Keratinocyte (primary cell): ENCODE data around the gene DLX2.

Experiments
- EZH2 ChIP-seq: IDR thresholded peaks from one replicate; pipeline ENCODE4 v1.6.1; 2012; ENCODE audit warnings: inconsistent platforms, mild to moderate bottlenecking, low read length, moderate library complexity
- TF ChIP-seq, protein P1 (sequence below), 3 experiments: IDR thresholded peaks in 1 of 3; conservative IDR thresholded peaks in 1 of 3; optimal IDR thresholded peaks in 1 of 3; 2 replicates in 2 of 3; 3 replicates in 1 of 3; pipeline versions ENCODE3 to v1.5.1; 2011; ENCODE audit warnings: low read length in 3 of 3, mild to moderate bottlenecking in 3 of 3, moderate library complexity in 2 of 3, control low read depth in 1 of 3, inconsistent platforms in 1 of 3; ENCODE audit not compliant: insufficient read depth in 2 of 3; ENCODE audit errors: extremely low read depth in 1 of 3

GRCh38 chr2:172129404-172129803, 26.7 kb upstream of the DLX2 start:
- TF ChIP-seq, protein P1, sequence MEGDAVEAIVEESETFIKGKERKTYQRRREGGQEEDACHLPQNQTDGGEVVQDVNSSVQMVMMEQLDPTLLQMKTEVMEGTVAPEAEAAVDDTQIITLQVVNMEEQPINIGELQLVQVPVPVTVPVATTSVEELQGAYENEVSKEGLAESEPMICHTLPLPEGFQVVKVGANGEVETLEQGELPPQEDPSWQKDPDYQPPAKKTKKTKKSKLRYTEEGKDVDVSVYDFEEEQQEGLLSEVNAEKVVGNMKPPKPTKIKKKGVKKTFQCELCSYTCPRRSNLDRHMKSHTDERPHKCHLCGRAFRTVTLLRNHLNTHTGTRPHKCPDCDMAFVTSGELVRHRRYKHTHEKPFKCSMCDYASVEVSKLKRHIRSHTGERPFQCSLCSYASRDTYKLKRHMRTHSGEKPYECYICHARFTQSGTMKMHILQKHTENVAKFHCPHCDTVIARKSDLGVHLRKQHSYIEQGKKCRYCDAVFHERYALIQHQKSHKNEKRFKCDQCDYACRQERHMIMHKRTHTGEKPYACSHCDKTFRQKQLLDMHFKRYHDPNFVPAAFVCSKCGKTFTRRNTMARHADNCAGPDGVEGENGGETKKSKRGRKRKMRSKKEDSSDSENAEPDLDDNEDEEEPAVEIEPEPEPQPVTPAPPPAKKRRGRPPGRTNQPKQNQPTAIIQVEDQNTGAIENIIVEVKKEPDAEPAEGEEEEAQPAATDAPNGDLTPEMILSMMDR (optimal IDR thresholded peaks at IDR 0.05 in 1 of 3, IDR thresholded peaks at IDR 0.05 in 1 of 3, conservative IDR thresholded peaks at IDR 0.05 in 1 of 3; ENCODE audit: extremely low read depth in 1 of 3, insufficient read depth in 2 of 3, low read length in 3 of 3), result no peak
- TF ChIP-seq EZH2, result no peak
